Body of pancreas (tissue), 4 donors: ENCODE measurements around the gene REC114. TPM values are rescaled to one million over a fixed set of nuclear protein-coding genes. Genes with fewer than 3 reads are reported as not detected.

Experiments used
- ATAC-seq: fragments of 150-250 bp; one replicate; pipeline ENCODE4 v1.9.1; 2016
- DNase-seq, 4 donors: peaks; one replicate each; pipeline ENCODE4 v3.0.0-alpha.2; 2019
- H3K27ac ChIP-seq, 4 donors: fragments of 200-600 bp; sonication (generic); 1 replicate in 3 of 4; 2 replicates in 1 of 4; pipeline versions ENCODE4 v1.5.1 to v1.6.1; 2016 to 2019; ENCODE audit warnings: mild to moderate bottlenecking in 1 of 4, mixed read lengths in 1 of 4, moderate library complexity in 1 of 4
- H3K27me3 ChIP-seq, 2 donors: fragments of 200-600 bp; sonication (generic); one replicate each; pipeline ENCODE4 v1.6.0; 2016; ENCODE audit warnings: mild to moderate bottlenecking in 1 of 2
- H3K36me3 ChIP-seq, 2 donors: fragments of 200-600 bp; sonication (generic); replicated peaks in 1 of 2; 2 replicates each; pipeline ENCODE4 v1.5.1; 2016; ENCODE audit warnings: low read depth in 2 of 2; ENCODE audit not compliant: insufficient read depth in 1 of 2
- H3K4me1 ChIP-seq: fragments of 200-600 bp; sonication (generic); one replicate; pipeline ENCODE4 v1.6.0; 2016
- H3K4me3 ChIP-seq, 2 donors: fragments of 200-600 bp; sonication (generic); 1 replicate in 1 of 2; 2 replicates in 1 of 2; pipeline ENCODE4 v1.5.1; 2016 to 2019
- H3K9me3 ChIP-seq, 3 donors: fragments of 200-600 bp; sonication (generic); 1 replicate in 2 of 3; 2 replicates in 1 of 3; pipeline ENCODE4 v1.5.1; 2016
- POLR2A ChIP-seq, 3 donors: fragments of 450-650 bp; IDR thresholded peaks; one replicate each; pipeline ENCODE4 v1.6.1; 2016; ENCODE audit warnings: antibody characterized with exemption in 3 of 3, mild to moderate bottlenecking in 2 of 3
- WGBS, 2 donors: methylation state at CpG; one replicate each; pipeline ENCODE4 v1.1.5; 2017; 5-methylcytosine and 5-hydroxymethylcytosine counted together
- intact Hi-C: fragments of 100-400 bp; cut with DNase I; formaldehyde crosslinking; loops from one replicate; pipeline ENCODE4 v1.15.1; 2023
- total RNA-seq, 2 donors: library from RNA; depleted of rRNA; stranded (reverse); fragments of >200 nt; gene quantifications; one replicate each; pipeline ENCODE4 v1.1.0, GENCODE V29; 2016
- TF ChIP-seq, protein P1 (sequence below), 7 experiments: fragments of 450-650 bp in 4 of 7; fragments of 200-600 bp in 3 of 7; sonication (generic) in 3 of 7; IDR thresholded peaks; one replicate each; pipeline ENCODE4 v1.5.1; 2016 to 2019; ENCODE audit warnings: antibody characterized with exemption in 7 of 7

The REC114 gene
- total RNA-seq, 2 donors from 2014 or later = not detected

DNA sequence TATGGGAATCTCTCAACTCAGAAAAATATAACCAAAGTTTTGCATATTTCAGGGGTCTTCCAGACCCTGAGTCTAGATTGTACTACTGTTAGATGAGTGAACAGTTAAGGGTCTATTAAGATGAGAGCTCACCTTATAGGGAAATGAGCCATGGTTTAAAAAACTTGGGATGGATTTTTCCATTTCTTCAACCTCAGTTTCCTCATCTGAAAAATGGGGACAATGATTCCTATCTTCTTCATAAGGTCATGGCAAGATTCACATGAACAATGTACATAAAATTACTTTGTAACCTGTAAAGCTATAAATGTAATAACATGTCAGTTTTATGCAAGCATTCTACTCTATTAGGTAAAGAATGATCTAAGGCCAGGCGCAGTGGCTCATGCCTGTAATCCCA, 161.5 kb downstream of the REC114 start:
- H3K36me3 ChIP-seq = no peaks in the 10 kb centered on the region
- intact Hi-C loops = no loop called here
- DNase-seq (no peak), ATAC-seq (no peak)
- WGBS, 2 donors = 93 to 96% methylated on average over 1 of the region's 1 CpG
- peaks cover 54% of the 10 kb centered on the region for H3K4me1 ChIP-seq
- H3K27ac ChIP-seq = no peak overlapping the region
- no peaks in the 10 kb centered on the region for H3K27me3 ChIP-seq
- no peaks in the 10 kb centered on the region for H3K9me3 ChIP-seq
- no peak for TF ChIP-seq POLR2A (IDR thresholded peaks at IDR 0.05)
- TF ChIP-seq, protein P1, sequence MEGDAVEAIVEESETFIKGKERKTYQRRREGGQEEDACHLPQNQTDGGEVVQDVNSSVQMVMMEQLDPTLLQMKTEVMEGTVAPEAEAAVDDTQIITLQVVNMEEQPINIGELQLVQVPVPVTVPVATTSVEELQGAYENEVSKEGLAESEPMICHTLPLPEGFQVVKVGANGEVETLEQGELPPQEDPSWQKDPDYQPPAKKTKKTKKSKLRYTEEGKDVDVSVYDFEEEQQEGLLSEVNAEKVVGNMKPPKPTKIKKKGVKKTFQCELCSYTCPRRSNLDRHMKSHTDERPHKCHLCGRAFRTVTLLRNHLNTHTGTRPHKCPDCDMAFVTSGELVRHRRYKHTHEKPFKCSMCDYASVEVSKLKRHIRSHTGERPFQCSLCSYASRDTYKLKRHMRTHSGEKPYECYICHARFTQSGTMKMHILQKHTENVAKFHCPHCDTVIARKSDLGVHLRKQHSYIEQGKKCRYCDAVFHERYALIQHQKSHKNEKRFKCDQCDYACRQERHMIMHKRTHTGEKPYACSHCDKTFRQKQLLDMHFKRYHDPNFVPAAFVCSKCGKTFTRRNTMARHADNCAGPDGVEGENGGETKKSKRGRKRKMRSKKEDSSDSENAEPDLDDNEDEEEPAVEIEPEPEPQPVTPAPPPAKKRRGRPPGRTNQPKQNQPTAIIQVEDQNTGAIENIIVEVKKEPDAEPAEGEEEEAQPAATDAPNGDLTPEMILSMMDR (IDR thresholded peaks at IDR 0.05) = no peak
- H3K4me3 ChIP-seq = no peak overlapping the region

DNA sequence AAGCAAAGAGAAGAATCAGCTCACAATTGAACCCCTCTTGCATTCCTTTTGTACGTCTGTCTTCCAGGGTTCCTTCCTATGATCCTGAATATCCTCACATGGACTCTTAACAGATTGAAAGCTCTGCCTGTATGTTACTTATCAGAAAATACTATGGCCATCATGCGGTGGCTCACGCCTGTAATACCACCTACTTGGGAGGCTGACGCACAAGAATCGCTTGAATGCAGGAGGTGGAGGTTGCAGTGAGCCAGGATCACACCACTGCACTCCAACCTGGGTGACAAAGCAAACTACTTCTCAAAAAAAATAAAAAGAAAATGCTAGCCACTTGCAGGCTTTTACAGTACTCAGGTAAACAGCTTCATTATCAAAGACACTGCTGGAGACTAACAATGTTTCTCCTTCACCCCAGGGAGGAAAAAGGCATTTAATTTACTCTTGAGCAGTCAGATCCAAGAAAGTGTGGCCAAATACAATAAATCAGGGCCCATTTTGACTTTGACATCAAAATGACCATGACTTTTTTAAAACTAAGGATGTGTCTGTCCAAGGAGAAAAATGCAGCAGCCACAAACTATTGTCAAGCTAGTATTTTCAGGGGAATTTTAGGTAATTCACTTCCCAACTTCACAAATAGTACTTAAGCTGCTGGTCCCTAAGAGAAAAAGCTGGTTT, 162.9 kb downstream of the REC114 start:
- Histone ChIP-seq H3K4me3 (no peak overlapping the region), H3K4me1 (peaks cover 50% of the 10 kb centered on the region), H3K27me3 (no peaks in the 10 kb centered on the region), H3K9me3 (no peaks in the 10 kb centered on the region), H3K27ac (no peak overlapping the region), H3K36me3 (no peaks in the 10 kb centered on the region)
- no peak for ATAC-seq
- 92 to 99% methylated on average over 5 of the region's 5 CpGs for WGBS, 2 donors
- intact Hi-C loops = no loop called here
- TF ChIP-seq POLR2A (IDR thresholded peaks at IDR 0.05) = no peak
- TF ChIP-seq, protein P1 (IDR thresholded peaks at IDR 0.05) = no peak
- DNase-seq = no peak

DNA sequence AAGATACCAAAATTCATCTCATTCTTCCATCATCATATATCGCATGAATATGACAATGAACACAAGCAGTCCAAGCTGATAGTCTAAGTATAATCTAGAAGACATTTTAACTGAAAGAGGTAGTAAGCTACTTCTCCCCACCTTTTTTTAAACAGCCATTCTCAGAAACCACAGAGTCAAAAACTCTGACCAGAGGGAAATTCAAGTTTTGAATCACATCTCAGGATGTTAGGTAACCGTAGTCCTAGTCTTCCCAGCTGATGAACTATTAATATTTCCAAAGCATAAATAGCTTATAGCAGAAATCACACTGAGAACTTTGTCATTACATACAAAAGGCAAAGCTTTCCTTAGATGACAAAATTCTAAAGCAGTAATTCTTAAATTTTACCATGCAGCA, 164.4 kb downstream of the REC114 start:
- Histone ChIP-seq H3K36me3 (no peaks in the 10 kb centered on the region), H3K27me3 (no peaks in the 10 kb centered on the region), H3K4me1 (peaks cover 35% of the 10 kb centered on the region), H3K9me3 (no peaks in the 10 kb centered on the region), H3K4me3 (no peak overlapping the region), H3K27ac (no peak overlapping the region)
- intact Hi-C loops = no loop called here
- ATAC-seq (no peak), DNase-seq (no peak)
- 78 to 92% methylated on average over 2 of the region's 2 CpGs for WGBS, 2 donors
- TF ChIP-seq, protein P1 (IDR thresholded peaks at IDR 0.05) = no peak
- TF ChIP-seq POLR2A (IDR thresholded peaks at IDR 0.05) = no peak

DNA sequence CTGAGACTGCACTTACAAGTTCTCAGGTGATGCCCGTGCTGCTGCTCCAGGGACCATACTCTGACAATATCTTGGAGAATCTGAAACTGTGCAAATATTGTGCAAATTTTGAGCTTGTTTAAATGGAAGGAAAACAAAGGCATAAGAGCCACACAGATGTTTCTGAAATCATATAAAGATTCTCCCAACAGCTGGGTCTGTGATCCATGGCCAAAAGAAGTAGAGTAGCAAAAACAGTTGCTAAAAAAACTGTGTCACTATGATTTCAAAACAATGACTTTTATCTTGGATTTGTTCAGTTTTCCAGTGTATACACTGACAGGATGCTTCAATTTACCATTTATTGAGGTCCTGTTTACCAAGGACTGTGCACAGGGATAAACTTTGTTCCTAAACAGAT, 164.9 kb downstream of the REC114 start:
- intact Hi-C loops = no loop called here
- H3K4me1 ChIP-seq = peaks cover 30% of the 10 kb centered on the region
- no peaks in the 10 kb centered on the region for H3K27me3 ChIP-seq
- no peaks in the 10 kb centered on the region for H3K36me3 ChIP-seq
- no peak for DNase-seq
- no peaks in the 10 kb centered on the region for H3K9me3 ChIP-seq
- TF ChIP-seq, protein P1 (IDR thresholded peaks at IDR 0.05) = no peak
- no peak for TF ChIP-seq POLR2A (IDR thresholded peaks at IDR 0.05)
- no peak overlapping the region for H3K4me3 ChIP-seq
- ATAC-seq = no peak
- H3K27ac ChIP-seq = no peak overlapping the region
- WGBS, 2 donors = 26 to 52% methylated on average over 1 of the region's 1 CpG

DNA sequence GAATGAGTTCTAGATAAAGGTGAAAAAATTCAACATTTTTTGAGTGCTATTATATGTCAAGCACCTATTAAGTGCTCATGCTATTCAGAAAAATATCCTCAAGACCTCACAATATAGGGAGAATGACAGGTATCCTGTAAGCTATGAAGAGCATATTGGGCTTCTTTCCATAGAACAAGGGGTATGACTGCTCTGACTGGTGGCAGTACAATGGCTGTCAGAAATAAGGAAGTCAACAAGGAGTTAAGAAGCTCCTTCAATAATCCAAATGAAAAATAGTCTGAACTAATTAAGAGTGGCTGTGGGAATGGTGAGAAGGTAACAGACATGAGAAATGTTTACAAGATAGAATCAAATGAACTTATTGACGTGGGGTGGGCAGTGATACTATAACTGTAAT, 165.5 kb downstream of the REC114 start:
- H3K4me1 ChIP-seq = peaks cover 26% of the 10 kb centered on the region
- TF ChIP-seq, protein P1 (IDR thresholded peaks at IDR 0.05) = no peak
- H3K27me3 ChIP-seq = no peaks in the 10 kb centered on the region
- peak overlapping the region in 1 of 4 donors; percentile 1 for H3K27ac ChIP-seq
- ATAC-seq = no peak
- 39 to 48% methylated on average over 1 of the region's 1 CpG for WGBS, 2 donors
- no peaks in the 10 kb centered on the region for H3K36me3 ChIP-seq
- no peak for DNase-seq
- no peaks in the 10 kb centered on the region for H3K9me3 ChIP-seq
- intact Hi-C loops = no loop called here
- no peak overlapping the region for H3K4me3 ChIP-seq
